GM19025 (cell line): Measurements from ENCODE around the gene CELF2.
A peak's percentile ranks its signal among the peaks of the same experiment; 100 is the strongest.

ENCODE experiments used
- ATAC-seq: cut with Tn5 transposase; IDR thresholded peaks from one replicate; pipeline ENCODE4 v1.9.1; 2021; ENCODE audit warnings: mild to moderate bottlenecking, low read depth, moderate library complexity; ENCODE audit not compliant: unreplicated experiment

CELF2 gene

GRCh38 chr10:11285171-11285570, 267.5 kb downstream of the CELF2 start:
- ATAC-seq, result no peak

DNA sequence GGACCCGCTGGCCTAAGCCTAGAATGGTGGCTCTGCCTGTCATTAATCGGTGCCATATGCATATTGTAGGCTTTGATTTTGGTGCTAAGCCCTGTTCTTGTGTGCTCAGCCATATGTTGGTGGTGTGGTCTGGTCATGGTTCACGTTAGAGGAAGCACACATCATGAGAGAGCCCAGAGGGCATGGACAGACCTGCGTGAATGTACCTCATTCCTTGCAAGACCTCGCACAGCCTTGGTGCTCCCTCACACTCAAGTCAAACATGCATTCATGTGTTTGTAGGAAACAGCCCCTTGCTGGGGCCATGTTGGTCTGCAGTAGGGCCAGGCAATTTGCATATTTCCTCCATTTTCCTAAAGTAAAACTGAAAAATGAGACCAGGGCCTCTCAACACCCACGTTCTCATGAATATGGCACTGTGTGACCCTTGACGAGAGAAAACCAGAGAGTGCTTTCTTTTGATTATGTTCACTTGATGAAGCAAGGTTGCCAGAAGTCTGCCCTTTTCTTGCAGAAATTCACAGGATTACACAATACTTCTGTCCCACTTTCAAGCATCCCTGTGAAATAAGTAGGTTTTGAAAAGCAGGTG, 268.7 kb downstream of the CELF2 start:
- ATAC-seq, result peak; percentile 92

GRCh38 chr10:11288302-11288701, 270.6 kb downstream of the CELF2 start:
- no peak for ATAC-seq

GRCh38 chr10:11290156-11290890, 272.7 kb downstream of the CELF2 start:
- no peak for ATAC-seq

DNA sequence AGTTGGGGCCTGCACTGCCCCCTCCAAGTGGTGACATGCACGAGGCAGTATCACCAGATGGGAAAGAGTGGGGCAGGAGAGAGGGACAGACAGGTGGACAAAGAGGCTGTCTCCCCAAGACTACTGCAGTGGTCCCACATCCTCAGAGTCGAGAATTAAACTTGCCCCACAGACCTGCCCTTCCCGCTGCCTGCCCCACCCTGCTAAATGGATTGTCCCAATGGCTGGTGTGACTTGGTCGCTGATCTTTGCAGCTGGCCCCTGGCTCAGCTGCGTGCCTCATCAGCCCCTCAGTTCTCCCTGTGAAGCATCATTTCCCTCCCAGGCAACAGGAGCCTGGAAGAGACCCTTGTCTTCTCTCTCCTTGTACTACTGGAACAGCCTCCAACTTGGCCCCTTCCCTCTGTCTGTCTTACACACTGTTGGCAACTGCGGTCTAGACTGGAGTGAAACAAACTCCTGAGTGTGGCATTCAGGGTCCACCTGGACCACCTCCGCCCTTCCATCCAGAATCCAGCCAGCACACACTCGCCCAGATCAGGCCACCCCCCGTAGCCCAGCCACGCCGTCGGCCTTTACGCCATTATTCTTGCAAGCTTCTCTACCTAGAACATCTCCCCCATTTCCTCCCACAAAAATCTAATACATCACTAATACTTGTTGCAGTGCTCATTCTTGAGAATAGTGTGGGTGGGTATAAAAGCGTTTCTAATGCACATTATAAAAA, 275.1 kb downstream of the CELF2 start:
- no peak for ATAC-seq

DNA sequence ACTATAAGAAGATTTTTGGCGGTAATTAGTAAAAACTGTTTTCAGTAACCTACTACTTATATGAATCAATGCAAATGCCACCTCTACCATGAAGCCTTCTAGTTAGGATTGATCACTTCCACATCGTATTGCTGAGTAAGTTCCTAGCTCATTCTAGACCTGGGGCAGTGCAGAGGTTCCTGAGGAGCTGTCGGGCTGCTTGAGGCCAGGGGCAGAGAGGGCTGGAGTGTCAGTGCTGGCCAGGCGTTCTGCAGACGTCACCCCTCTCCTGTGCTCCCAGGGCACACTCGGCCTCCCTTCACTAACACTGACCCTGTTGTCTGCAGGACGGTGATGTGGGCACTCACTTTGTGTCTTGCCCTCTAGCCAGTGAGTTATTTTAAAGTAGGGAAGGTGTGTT, 275.7 kb downstream of the CELF2 start:
- ATAC-seq, result no peak

GRCh38 chr10:11294831-11295450, 277.3 kb downstream of the CELF2 start:
- no peak for ATAC-seq

DNA sequence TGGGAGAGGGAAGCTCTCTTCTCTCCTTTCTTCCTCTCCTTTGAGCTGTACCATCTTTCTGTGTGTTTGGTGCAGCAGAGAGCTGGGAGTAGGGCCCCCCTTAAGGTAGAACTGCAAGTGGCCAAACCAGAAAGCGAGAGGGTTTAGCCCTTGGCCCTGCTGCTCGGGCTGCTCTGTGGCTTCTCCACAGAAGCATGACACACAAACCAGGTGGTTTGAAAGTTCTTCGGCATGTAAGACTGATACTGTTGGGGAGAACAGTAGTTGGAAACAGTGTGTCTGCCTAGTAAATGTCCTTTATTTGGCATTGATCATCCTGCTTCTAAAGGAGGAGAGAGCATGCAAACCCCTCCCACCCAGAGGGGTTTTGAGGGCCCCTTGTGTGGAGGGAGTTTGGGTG, 277.8 kb downstream of the CELF2 start:
- ATAC-seq, result no peak

DNA sequence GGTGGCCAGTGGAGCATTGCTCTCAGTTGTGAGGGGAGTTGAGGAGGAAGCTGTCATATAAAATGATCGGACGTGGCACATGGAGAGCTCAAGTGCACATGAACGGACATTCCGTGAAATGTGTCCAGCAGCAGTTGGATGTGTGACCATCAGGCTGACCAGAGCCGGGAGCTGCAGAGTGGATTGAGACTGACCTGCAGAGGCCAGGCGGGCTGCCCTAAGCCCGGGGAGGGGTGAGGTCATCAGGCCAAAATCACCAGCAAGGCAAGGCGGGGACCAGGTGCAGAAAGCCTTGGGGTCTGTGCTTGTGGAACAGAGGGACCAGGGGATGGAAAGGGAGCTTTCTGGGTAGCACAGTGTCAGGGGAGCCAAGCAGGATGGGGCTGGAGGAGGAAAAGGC, 279.5 kb downstream of the CELF2 start:
- no peak for ATAC-seq

- no peak for ATAC-seq
Measured at GRCh38 chr10:11298116-11298515, 280.4 kb downstream of the CELF2 start.

DNA sequence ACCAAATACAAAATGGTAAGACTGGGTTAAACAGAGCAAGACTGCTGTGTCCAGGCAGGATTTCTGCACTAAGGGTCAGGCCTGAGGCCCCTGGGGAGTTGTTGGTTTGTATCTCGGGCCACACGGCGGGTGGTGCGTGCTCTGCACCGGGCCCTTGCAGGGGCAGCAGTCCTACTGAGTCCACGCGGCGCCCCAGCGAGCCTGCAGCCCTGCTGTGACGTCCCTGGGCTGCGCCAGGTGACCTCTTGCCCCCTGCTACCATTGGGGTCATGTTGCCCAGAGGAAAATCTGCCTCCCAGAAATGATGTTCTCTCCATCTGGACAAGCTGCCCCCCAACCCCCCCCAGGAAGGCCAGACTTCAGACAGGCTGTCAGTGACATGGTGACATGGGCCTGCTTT, 281.5 kb downstream of the CELF2 start:
- no peak for ATAC-seq

GRCh38 chr10:11300026-11300425, 282.4 kb downstream of the CELF2 start:
- ATAC-seq, result no peak

- ATAC-seq, result no peak
Measured at GRCh38 chr10:11300563-11300962, 282.9 kb downstream of the CELF2 start.

DNA sequence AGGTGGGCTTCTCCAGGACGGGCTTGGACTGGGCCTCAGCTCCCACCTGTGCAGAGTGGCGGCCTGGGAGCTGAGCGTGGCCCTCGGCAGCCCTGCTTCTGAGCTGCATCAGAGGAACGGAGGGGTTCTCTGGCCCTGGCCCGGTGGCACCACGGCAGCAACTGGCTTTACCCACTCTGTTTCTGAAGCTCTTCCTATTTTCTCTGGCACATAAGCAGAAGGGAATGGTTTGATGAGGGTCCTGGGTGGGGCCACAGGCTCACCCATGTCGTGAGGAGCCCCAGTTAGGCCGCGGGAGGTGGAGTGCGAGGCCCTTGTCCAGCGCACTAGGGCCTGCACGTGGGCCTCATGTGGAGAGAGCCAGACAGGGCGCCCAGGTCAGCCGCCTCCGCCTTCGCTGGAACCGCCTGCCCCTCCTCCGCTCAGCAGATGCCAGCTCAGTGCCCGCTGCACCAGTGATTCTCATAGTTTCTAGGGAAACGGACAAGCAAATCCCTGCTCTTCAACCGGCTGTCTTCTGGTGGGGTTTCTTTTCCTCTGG, 284.0 kb downstream of the CELF2 start:
- ATAC-seq, result no peak

- no peak for ATAC-seq
Measured at GRCh38 chr10:11302181-11302580, 284.5 kb downstream of the CELF2 start.

DNA sequence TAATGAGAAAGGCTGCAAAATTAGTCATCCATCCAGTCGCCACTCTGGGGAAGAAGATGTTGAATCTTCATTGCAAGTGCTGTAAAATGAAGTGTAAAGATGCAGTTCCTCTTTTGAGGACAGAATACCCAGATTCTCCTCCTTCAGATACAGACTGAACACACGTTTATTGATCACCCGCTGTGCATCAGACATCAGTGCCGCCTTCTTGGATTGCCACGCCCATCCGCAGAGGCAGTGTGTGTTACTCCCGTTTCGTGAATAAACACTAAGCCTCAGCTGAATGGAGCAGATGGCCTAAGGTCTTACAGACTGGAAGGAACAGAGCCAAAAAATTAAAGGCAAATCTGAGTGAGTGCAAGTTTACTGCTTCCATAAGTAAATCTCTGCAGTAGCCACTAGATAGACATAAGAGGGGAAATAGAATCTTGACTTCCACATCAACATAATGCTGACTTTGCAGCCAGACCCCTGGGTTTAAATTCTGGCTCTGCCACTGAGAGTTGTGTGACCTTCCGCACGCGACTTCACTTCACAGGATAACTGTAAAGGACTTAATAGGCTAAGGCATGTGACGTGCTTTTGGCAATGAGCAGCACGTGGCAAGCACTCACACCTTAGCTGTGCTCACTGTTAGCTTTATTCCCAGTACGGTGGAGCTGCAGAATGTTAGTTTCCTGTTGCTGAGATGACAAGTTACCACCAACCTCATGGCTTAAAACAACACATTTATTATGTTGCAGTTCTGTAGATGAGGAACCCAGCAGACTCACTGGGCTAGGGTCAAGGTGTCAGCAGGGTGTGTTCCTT, 285.9 kb downstream of the CELF2 start:
- no peak for ATAC-seq

DNA sequence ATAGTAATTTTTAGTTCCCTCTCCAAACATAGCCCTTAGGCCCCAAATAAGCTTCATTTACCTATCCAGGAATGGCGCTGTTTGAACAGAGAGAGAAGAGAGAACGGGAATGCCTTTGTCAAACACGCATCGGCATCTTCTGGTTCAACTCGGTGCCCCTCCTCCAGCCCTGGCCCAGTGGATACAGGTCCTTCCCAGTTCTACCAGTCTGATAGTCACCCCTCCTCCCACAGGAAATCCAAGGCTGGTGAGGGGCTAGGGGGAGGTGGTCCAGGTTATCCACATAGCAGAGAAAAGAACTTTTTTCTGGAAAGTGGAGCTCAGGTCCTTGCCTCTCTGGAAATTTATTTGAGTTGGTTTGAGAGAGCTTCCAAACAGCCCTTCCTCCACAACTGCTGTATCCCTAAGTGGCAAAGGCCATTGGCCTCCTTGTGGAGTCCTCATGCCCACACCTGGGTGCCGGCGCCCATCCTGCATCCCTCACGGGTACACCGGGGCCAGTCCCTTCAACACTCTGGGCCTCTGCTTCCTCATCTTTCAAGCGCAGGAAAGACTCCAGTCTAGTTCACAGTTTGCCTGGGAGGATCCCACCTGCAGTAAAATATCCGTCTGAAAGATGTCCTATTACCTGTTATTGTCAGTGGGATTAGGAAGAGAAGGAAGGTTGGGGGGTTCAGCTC, 287.4 kb downstream of the CELF2 start:
- ATAC-seq, result no peak

- ATAC-seq, result no peak
Measured at GRCh38 chr10:11305825-11306593, 288.3 kb downstream of the CELF2 start.

DNA sequence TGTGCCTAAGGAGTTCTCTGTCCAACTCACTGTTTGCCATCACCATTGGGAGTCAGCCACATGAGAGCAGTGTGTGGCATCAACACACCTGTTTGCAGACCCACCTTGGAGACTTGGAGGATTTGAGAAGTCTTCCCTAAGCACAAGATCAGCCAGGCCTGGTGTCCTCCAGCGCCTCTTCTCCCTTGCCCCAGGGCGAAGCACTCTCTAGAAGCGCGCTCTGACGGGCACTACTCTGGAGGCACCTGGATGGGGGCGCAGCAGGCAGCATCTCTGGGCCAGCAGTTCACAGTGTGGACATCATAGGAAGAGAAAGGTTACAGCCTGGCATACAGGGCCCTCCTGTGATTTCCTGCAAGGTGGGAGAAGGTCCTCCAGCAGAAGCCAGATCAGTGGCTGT, 289.3 kb downstream of the CELF2 start:
- ATAC-seq, result no peak
